ENCODE results near the gene C20orf141. TPM values are rescaled to one million over a fixed set of nuclear protein-coding genes. Genes with fewer than 3 reads are reported as not detected.

C20orf141 gene
- total RNA-seq, 2 donors from 2014 or later = not detected

DNA sequence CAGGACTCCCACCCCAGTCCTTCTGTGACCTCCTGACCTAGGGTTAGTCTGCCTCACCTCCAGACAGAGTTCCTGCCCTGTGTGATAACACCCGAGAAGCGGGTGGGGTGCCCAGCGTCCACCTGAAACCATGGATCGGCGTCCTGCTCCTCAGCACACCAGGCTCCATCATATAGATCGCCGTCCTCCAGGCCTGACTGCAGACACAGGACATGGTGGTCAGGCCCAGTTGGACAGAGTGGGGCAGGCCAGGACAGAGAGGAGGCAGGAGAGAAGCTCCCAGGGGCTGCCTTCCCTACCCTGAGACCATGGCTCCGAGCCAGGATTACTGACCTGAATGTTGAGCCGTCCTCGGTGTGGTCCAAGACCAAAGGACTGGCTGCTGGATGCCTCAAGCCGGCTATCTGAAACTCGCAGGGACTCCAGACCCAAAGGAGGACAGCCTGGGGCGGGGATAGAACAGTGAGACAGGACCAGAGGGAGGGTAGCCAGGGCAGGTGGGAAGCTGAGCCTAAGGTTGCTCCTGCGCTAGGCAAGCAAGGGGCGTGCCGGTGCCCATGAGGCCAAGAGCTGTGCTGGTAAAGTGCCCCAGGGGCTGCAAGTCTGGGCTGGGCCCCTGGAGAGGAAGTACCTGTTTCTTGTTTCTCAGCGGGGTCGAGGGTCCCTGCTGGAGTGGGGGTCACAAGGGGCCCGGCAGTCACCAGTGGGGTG is 16.5 kb upstream of the C20orf141 start:
- no peak overlapping the region for H3K27ac ChIP-seq
- H3K36me3 ChIP-seq = no peaks in the 10 kb centered on the region
- TF ChIP-seq, protein P1, sequence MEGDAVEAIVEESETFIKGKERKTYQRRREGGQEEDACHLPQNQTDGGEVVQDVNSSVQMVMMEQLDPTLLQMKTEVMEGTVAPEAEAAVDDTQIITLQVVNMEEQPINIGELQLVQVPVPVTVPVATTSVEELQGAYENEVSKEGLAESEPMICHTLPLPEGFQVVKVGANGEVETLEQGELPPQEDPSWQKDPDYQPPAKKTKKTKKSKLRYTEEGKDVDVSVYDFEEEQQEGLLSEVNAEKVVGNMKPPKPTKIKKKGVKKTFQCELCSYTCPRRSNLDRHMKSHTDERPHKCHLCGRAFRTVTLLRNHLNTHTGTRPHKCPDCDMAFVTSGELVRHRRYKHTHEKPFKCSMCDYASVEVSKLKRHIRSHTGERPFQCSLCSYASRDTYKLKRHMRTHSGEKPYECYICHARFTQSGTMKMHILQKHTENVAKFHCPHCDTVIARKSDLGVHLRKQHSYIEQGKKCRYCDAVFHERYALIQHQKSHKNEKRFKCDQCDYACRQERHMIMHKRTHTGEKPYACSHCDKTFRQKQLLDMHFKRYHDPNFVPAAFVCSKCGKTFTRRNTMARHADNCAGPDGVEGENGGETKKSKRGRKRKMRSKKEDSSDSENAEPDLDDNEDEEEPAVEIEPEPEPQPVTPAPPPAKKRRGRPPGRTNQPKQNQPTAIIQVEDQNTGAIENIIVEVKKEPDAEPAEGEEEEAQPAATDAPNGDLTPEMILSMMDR (IDR thresholded peaks at IDR 0.05) = no peak
- DNase-seq = no peak
- H3K9ac ChIP-seq (ENCODE audit: low read depth in 2 of 2, low read length in 2 of 2) = no peak overlapping the region
- H3K9me3 ChIP-seq = no peaks in the 10 kb centered on the region
- peaks cover 35% of the 10 kb centered on the region for H3K27me3 ChIP-seq
- intact Hi-C loops (cut with DNase I) = no loop called here
- no peak overlapping the region for H3K4me3 ChIP-seq
- H3K4me1 ChIP-seq = peaks cover 4% of the 10 kb centered on the region

DNA sequence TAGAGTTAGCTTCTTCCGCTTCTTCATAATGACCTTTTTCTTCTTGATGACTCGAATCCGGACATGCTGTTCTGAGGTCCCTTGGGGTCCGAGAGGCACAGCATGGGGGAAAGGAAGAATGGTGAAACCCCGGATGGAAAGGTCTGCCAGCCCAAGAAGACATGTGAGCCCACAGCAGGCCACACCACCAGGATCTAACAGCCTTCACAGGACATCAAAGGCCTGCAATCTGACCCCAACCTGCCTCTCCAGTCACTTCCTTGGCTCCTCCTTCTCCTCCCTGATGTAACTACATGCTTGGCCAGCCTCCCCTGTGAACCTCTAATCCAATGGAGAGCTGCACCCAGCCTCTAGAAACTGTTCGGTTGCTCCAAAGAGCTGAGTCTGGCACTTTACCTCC is 16.0 kb upstream of the C20orf141 start:
- intact Hi-C loops (cut with DNase I) = no loop called here
- no peak overlapping the region for H3K27ac ChIP-seq
- no peak overlapping the region for H3K4me3 ChIP-seq
- H3K9me3 ChIP-seq = no peaks in the 10 kb centered on the region
- H3K27me3 ChIP-seq = peaks cover 35% of the 10 kb centered on the region
- peaks cover 4% of the 10 kb centered on the region for H3K4me1 ChIP-seq
- DNase-seq = no peak
- TF ChIP-seq, protein P1 (IDR thresholded peaks at IDR 0.05) = no peak
- H3K9ac ChIP-seq (ENCODE audit: low read depth in 2 of 2, low read length in 2 of 2) = no peak overlapping the region
- H3K36me3 ChIP-seq = no peaks in the 10 kb centered on the region

DNA sequence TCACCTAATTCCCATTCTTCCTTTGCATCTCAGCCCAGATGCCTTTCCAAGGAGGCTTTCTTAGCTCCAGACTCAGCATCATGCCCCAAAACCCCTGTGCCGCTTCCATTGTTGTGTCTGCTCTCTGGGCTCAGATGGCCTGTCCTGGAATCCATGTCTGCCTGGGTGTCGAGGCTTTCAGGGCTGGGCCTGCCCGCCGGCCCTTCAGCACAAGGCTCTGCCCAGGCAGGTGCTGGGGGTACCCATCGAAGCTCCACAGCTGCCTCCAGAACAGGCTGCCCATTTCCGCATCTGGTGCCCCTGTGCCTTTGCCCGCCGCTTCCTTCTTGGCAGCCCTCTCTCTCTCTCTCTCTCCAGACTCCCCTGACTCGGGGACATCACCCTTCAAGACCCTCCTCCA is 15.5 kb upstream of the C20orf141 start:
- intact Hi-C loops (cut with DNase I) = no loop called here
- no peak for DNase-seq
- H3K27me3 ChIP-seq = peaks cover 35% of the 10 kb centered on the region

DNA sequence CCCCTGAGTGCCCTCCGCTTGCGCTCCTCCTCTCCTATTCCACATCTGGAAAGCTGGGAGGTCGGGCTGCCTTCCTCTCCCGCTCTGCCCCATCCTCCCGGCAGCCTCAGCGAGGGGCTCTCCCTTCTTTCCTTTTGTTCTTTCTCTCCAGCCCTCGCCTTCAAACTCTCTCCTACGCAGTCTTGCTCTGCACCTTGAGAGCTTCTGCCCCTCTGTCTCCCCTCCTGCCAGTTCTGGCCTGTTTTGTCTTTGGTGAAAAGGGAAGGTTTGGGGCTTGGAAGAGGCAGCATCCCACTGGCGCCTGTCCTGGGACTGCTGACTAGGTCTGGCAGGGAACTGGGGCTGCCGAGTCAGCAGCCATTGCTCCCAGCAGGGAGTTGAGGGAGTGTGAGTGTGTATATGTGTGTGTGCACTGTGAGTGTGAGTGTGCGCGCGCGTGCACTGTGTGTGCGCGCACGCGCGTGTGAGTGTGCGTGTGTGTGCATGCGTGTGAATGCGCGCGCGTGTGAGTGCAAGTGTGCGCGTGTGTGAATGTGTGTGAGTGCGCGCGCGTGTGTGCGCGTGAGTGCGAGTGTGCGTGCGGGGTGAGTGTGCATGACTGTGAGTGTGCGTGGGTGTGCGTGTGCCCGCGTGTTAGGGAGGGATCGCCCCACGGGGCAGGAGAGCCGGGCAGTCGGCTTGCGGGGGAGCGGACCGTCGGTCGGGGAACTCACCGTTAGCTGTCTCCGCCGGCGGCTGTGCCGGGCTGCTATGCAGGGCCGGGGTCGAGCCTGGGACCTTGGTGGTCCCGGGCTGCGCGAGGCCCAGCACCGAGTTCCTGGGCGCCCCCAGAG is 14.9 kb upstream of the C20orf141 start:
- Histone ChIP-seq H3K27me3 (peaks cover 41% of the 10 kb centered on the region), H3K4me3 (peak overlapping the region; percentile 9), H3K9me3 (no peaks in the 10 kb centered on the region), H3K27ac (no peak overlapping the region), H3K36me3 (no peaks in the 10 kb centered on the region), H3K4me1 (peaks cover 4% of the 10 kb centered on the region), H3K9ac (ENCODE audit: low read depth in 2 of 2, low read length in 2 of 2) (peak overlapping the region in 1 of 2 donors; percentile 43)
- intact Hi-C loops (cut with DNase I) = no loop called here
- no peak for DNase-seq
- TF ChIP-seq, protein P1 (IDR thresholded peaks at IDR 0.05) = no peak

More for the DNA sequence above, 15.5 kb upstream of the C20orf141 start:
- Histone ChIP-seq H3K9ac (ENCODE audit: low read depth in 2 of 2, low read length in 2 of 2) (no peak overlapping the region), H3K9me3 (no peaks in the 10 kb centered on the region), H3K27ac (no peak overlapping the region), H3K36me3 (no peaks in the 10 kb centered on the region), H3K4me3 (no peak overlapping the region), H3K4me1 (peaks cover 4% of the 10 kb centered on the region)
- TF ChIP-seq, protein P1 (IDR thresholded peaks at IDR 0.05) = no peak

DNA sequence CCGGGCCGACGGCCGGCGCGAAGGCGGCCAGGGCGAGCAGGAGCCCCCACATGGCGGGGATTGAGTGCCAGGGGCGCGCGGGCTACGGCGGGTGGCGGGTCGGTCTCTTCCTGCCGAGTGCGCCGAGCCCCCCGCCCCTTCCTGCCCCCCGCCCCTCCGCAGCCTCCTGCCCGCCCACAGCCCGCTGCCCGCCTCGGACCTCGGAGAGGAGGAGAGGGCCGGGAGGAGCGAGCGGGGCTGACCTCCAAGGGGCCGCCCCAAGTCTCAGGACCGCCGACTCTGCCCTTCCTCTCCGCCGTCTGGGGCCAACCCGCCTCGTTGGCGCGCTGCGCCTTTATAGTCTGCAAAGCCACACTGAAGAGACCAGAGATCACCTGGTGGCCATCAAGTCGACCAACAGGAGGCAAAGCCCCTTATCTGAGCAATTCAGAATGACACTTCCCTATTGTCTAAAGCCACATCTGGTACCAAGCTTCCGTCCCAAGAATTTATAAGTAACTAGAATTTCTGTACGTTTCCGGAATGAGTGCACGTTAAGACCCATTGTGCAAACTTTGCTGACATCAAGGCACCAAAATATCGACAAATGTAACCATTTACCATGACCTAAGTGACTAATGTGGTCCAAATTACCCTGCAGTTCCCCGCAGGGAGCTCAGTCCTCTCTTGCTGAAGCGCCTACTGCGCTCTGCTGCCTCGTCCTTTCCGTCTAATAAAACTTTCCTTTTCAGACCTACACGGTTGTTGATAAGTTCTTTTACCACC is 14.1 kb upstream of the C20orf141 start, which contains the start of gene CPXM1:
Gene CPXM1 (minus strand): TSS at position 107 of the 765 bp plus-strand sequence. CDS start 55 bp downstream, at position 52.
- Histone ChIP-seq H3K9me3 (no peaks in the 10 kb centered on the region), H3K27ac (no peak within 1 kb of the TSS), H3K4me1 (peaks cover 4% of the 10 kb centered on the region), H3K27me3 (peaks cover 49% of the 10 kb centered on the region), H3K36me3 (no peaks in the 10 kb centered on the region), H3K9ac (ENCODE audit: low read depth in 2 of 2, low read length in 2 of 2) (peak within 1 kb of the TSS in 1 of 2 donors; percentile 43), H3K4me3 (peak within 1 kb of the TSS; percentile 9)
- TF ChIP-seq, protein P1 (IDR thresholded peaks at IDR 0.05) = no peak
- intact Hi-C loops (cut with DNase I) = no loop called here
- no peak for DNase-seq
